GM23248 (cell line): ENCODE results near the gene FAM124B.

ENCODE experiments used
- EZH2 ChIP-seq: fragments of 200-600 bp; sonication (generic); IDR thresholded peaks from 2 replicates; pipeline ENCODE4 v1.6.1; 2018; ENCODE audit warnings: antibody characterized with exemption, mild to moderate bottlenecking; ENCODE audit not compliant: insufficient read depth, poor library complexity, severe bottlenecking
- EZH2phosphoT487 ChIP-seq: fragments of 200-600 bp; sonication (generic); IDR thresholded peaks from 2 replicates; pipeline ENCODE4 v1.6.1; 2018; ENCODE audit warnings: antibody characterized with exemption, moderate library complexity, mild to moderate bottlenecking, low read depth; ENCODE audit not compliant: insufficient read depth

GRCh38 chr2:224404796-224405195 is 2.9 kb upstream of the FAM124B start:
- TF ChIP-seq EZH2phosphoT487: no peak
- no peak for TF ChIP-seq EZH2
